Keratinocyte (primary cell): ENCODE results near the gene LHPP.

Experiments used
- EZH2 ChIP-seq: IDR thresholded peaks from one replicate; pipeline ENCODE4 v1.6.1; 2012; ENCODE audit warnings: inconsistent platforms, mild to moderate bottlenecking, low read length, moderate library complexity
- TF ChIP-seq, protein P1 (sequence below), 3 experiments: IDR thresholded peaks in 1 of 3; conservative IDR thresholded peaks in 1 of 3; optimal IDR thresholded peaks in 1 of 3; 2 replicates in 2 of 3; 3 replicates in 1 of 3; pipeline versions ENCODE3 to v1.5.1; 2011; ENCODE audit warnings: low read length in 3 of 3, mild to moderate bottlenecking in 3 of 3, moderate library complexity in 2 of 3, control low read depth in 1 of 3, inconsistent platforms in 1 of 3; ENCODE audit not compliant: insufficient read depth in 2 of 3; ENCODE audit errors: extremely low read depth in 1 of 3

DNA sequence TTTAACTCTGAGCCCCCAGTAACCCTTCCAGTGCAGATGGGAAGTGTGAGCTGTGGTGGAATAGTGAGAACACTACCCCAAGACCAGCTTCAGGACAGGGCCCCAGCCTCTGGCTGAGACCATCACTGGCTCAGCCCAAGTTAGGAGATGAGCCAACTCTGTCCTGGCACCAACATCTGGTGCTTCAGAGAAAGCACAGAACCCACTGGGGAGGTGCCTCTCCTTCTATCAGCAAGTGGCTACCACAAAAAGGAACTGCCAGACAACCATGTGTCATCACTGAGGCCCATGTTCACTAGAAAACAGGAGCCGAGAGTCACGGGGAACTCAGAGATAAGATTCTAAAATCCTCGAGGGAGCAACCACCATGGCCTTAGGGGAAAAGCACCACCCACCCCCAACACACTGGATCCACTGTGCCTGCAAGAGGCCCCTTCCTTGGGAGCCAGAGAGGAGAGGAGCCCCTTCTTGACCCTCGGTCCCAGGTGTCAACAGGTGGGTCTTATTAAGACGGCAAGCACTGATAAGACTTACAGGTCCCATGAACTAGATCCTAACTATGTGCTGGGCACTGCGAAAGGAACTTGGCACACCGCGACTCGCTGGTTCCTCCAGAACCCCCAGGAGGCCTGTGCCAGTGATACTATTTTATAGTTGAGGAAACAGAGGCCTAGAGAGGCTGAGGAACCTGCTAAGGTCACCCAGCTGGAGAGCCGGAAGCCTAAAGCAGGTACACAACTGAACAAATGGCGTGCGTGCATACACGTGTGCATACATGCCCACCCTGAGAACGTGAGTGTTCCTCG, 179.9 kb downstream of the LHPP start:
- TF ChIP-seq, protein P1, sequence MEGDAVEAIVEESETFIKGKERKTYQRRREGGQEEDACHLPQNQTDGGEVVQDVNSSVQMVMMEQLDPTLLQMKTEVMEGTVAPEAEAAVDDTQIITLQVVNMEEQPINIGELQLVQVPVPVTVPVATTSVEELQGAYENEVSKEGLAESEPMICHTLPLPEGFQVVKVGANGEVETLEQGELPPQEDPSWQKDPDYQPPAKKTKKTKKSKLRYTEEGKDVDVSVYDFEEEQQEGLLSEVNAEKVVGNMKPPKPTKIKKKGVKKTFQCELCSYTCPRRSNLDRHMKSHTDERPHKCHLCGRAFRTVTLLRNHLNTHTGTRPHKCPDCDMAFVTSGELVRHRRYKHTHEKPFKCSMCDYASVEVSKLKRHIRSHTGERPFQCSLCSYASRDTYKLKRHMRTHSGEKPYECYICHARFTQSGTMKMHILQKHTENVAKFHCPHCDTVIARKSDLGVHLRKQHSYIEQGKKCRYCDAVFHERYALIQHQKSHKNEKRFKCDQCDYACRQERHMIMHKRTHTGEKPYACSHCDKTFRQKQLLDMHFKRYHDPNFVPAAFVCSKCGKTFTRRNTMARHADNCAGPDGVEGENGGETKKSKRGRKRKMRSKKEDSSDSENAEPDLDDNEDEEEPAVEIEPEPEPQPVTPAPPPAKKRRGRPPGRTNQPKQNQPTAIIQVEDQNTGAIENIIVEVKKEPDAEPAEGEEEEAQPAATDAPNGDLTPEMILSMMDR (optimal IDR thresholded peaks at IDR 0.05 in 1 of 3, IDR thresholded peaks at IDR 0.05 in 1 of 3, conservative IDR thresholded peaks at IDR 0.05 in 1 of 3; ENCODE audit: extremely low read depth in 1 of 3, insufficient read depth in 2 of 3, low read length in 3 of 3), result no peak
- no peak for TF ChIP-seq EZH2
